ENCODE results near the gene OTULINL. TPM values are rescaled to one million over a fixed set of nuclear protein-coding genes. Genes with fewer than 3 reads are reported as not detected.

Gene OTULINL
- total RNA-seq, 2 donors from 2014 or later = 6.4 to 7.3 TPM

DNA sequence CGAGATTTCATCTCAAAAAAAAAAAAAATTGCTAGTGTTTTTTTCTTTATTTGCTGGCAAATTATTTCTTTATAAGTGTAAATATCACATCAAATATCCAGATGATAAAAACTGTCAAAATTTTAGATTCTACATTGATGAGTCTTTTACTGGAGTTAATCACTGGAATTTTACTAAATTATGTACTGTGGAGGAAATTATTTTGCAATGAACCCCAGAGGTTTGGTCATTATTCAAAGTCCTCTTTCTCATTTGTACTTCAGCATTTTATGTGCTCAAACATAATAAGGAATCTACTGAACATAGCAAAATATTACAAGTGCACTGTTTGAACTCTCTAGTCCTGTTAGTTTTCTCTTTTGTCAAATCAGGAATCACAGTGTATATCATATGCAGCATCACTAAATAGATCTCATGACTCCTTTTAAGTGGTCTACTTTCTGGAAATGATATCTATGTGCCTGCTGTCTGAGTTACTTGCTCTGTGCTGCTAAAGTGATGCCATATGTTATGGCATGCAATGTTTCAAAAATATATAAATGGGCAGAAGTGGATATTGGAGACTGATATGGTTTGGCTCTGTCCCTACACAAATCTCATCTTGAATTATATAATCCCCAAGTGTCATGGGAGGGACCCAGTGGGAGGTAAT, 18.0 kb downstream of the OTULINL start:
- H3K27me3 ChIP-seq (replicated peaks; ENCODE audit: insufficient read depth) = no peaks in the 10 kb centered on the region
- no peaks in the 10 kb centered on the region for H3K4me1 ChIP-seq (ENCODE audit: control insufficient read depth in 1 of 2, low read depth in 2 of 2)
- TF ChIP-seq, protein P1, sequence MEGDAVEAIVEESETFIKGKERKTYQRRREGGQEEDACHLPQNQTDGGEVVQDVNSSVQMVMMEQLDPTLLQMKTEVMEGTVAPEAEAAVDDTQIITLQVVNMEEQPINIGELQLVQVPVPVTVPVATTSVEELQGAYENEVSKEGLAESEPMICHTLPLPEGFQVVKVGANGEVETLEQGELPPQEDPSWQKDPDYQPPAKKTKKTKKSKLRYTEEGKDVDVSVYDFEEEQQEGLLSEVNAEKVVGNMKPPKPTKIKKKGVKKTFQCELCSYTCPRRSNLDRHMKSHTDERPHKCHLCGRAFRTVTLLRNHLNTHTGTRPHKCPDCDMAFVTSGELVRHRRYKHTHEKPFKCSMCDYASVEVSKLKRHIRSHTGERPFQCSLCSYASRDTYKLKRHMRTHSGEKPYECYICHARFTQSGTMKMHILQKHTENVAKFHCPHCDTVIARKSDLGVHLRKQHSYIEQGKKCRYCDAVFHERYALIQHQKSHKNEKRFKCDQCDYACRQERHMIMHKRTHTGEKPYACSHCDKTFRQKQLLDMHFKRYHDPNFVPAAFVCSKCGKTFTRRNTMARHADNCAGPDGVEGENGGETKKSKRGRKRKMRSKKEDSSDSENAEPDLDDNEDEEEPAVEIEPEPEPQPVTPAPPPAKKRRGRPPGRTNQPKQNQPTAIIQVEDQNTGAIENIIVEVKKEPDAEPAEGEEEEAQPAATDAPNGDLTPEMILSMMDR (IDR thresholded peaks at IDR 0.05) = no peak
- H3K27ac ChIP-seq = no peak overlapping the region
- no peak for DNase-seq (ENCODE audit: low spot score)
- no peak overlapping the region for H3K4me3 ChIP-seq
- no peaks in the 10 kb centered on the region for H3K36me3 ChIP-seq
- ATAC-seq (ENCODE audit: insufficient number of reproducible peaks, low FRiP score, low read depth) = no peak
- no peaks in the 10 kb centered on the region for H3K9me3 ChIP-seq

- Histone ChIP-seq H3K4me3 (no peak overlapping the region), H3K27ac (no peak overlapping the region), H3K4me1 (ENCODE audit: control insufficient read depth in 1 of 2, low read depth in 2 of 2) (no peaks in the 10 kb centered on the region), H3K27me3 (replicated peaks; ENCODE audit: insufficient read depth) (no peaks in the 10 kb centered on the region), H3K36me3 (no peaks in the 10 kb centered on the region), H3K9me3 (no peaks in the 10 kb centered on the region)
- DNase-seq (ENCODE audit: low spot score) (no peak), ATAC-seq (ENCODE audit: insufficient number of reproducible peaks, low FRiP score, low read depth) (no peak)
- TF ChIP-seq, protein P1 (IDR thresholded peaks at IDR 0.05) = no peak
Measured at GRCh38 chr5:14600846-14601245, 19.3 kb downstream of the OTULINL start.

GRCh38 chr5:14603141-14603540, 21.5 kb downstream of the OTULINL start:
- no peaks in the 10 kb centered on the region for H3K9me3 ChIP-seq
- no peaks in the 10 kb centered on the region for H3K4me1 ChIP-seq (ENCODE audit: control insufficient read depth in 1 of 2, low read depth in 2 of 2)
- H3K27me3 ChIP-seq (replicated peaks; ENCODE audit: insufficient read depth) = no peaks in the 10 kb centered on the region
- no peak overlapping the region for H3K4me3 ChIP-seq
- TF ChIP-seq, protein P1 (IDR thresholded peaks at IDR 0.05) = no peak
- no peak overlapping the region for H3K27ac ChIP-seq
- H3K36me3 ChIP-seq = no peaks in the 10 kb centered on the region
- no peak for DNase-seq (ENCODE audit: low spot score)
- no peak for ATAC-seq (ENCODE audit: insufficient number of reproducible peaks, low FRiP score, low read depth)

GRCh38 chr5:14607104-14607503, 25.5 kb downstream of the OTULINL start:
- Histone ChIP-seq H3K36me3 (no peaks in the 10 kb centered on the region), H3K4me1 (ENCODE audit: control insufficient read depth in 1 of 2, low read depth in 2 of 2) (no peaks in the 10 kb centered on the region), H3K4me3 (no peak overlapping the region), H3K27me3 (replicated peaks; ENCODE audit: insufficient read depth) (no peaks in the 10 kb centered on the region), H3K27ac (no peak overlapping the region), H3K9me3 (no peaks in the 10 kb centered on the region)
- DNase-seq (ENCODE audit: low spot score) = no peak
- ATAC-seq (ENCODE audit: insufficient number of reproducible peaks, low FRiP score, low read depth) = no peak
- TF ChIP-seq, protein P1 (IDR thresholded peaks at IDR 0.05) = no peak

DNA sequence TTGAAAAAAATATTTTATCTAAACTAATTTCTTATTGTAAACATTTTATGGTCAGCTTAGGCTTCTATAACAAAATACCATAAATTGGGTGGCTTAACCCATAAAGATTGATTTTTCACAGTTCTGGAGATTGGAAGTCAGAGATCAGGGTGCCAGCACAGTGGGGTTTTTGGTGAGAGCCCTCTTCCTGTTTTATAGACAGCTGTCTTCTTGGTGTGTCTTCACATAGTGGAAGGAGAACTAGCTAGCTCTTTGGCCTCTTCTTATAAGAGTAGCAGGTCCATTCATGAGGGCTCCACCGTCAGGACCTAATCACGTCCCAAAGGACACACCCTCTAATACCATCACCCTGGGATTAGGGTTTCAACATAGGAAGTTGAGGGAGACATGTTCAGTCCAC, 26.6 kb downstream of the OTULINL start:
- Histone ChIP-seq H3K27me3 (replicated peaks; ENCODE audit: insufficient read depth) (no peaks in the 10 kb centered on the region), H3K9me3 (no peaks in the 10 kb centered on the region), H3K36me3 (no peaks in the 10 kb centered on the region), H3K27ac (no peak overlapping the region), H3K4me1 (ENCODE audit: control insufficient read depth in 1 of 2, low read depth in 2 of 2) (no peaks in the 10 kb centered on the region), H3K4me3 (no peak overlapping the region)
- DNase-seq (ENCODE audit: low spot score) (no peak), ATAC-seq (ENCODE audit: insufficient number of reproducible peaks, low FRiP score, low read depth) (no peak)
- TF ChIP-seq, protein P1 (IDR thresholded peaks at IDR 0.05) = no peak
